LNCAP (cell line): ENCODE results near the gene COMMD3.

Source experiments
- CTCF ChIP-seq: fragments of 450-650 bp; IDR thresholded peaks from 2 replicates; pipeline ENCODE4 v1.5.1; 2017; ENCODE audit warnings: mild to moderate bottlenecking

Gene COMMD3

GRCh38 chr10:22342421-22342820 is 26.2 kb downstream of the COMMD3 start:
- TF ChIP-seq CTCF: no peak

- TF ChIP-seq CTCF: no peak
Observed at GRCh38 chr10:22343731-22344130, 27.5 kb downstream of the COMMD3 start.

- no peak for TF ChIP-seq CTCF
Observed at GRCh38 chr10:22344249-22344648, 28.1 kb downstream of the COMMD3 start.

- no peak for TF ChIP-seq CTCF
Observed at GRCh38 chr10:22344781-22345300, 28.7 kb downstream of the COMMD3 start.

- TF ChIP-seq CTCF: no peak
Observed at GRCh38 chr10:22345301-22346095, 29.3 kb downstream of the COMMD3 start, which contains the start of gene SPAG6. Gene SPAG6, plus strand, starts transcription at chr10:22345496. Its CDS starts 116 bp downstream, at chr10:22345612.

GRCh38 chr10:22346096-22346661 is 30.0 kb downstream of the COMMD3 start:
- no peak for TF ChIP-seq CTCF

- TF ChIP-seq CTCF: no peak
Observed at GRCh38 chr10:22349755-22350154, 33.6 kb downstream of the COMMD3 start.
